ENCODE results near the gene CACNA1A.

The CACNA1A gene

DNA sequence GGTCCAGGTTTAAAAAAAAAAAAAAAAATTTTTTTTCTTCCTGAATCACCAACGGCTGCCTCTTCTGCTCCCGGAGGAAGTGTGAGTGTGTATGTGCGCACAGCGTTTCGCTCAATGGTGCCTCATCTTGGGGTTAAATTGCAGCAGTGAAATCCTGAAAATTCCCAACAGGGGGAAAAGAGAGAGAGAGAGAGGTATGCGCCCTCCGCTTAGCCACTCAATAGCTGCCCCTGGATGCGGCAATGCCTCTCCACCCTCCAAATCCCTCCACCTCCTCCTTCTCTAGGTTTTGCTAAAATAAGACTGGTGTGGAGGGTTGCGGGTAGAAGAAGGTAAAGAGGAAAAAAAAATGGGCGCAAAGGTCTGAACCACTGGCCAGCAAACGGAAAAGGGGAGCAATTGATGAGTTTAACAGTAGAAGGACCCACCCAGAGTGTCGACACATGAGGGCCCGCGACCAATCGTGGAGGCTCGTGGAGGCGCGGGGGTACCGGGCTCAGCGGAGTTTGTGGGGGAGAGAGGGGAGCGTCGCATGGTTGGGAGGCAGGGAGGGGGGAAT, 853 bp upstream of the CACNA1A start:
- no peak for TF ChIP-seq ZNF274 (IDR thresholded peaks at IDR 0.05; ENCODE audit: low read depth, low read length)
- no peak overlapping the region for H3K4me3 ChIP-seq (ENCODE audit: low read length)

- no peak for TF ChIP-seq ZNF274 (IDR thresholded peaks at IDR 0.05; ENCODE audit: low read depth, low read length)
- H3K4me3 ChIP-seq (ENCODE audit: low read length), result no peak overlapping the region
These were observed 363 bp downstream of the CACNA1A start for GRCh38 chr19:13505761-13506470.

GRCh38 chr19:13505164-13505695, 1.0 kb downstream of the CACNA1A start:
- no peak for TF ChIP-seq ZNF274 (IDR thresholded peaks at IDR 0.05; ENCODE audit: low read depth, low read length)
- H3K4me3 ChIP-seq (ENCODE audit: low read length), result no peak overlapping the region

DNA sequence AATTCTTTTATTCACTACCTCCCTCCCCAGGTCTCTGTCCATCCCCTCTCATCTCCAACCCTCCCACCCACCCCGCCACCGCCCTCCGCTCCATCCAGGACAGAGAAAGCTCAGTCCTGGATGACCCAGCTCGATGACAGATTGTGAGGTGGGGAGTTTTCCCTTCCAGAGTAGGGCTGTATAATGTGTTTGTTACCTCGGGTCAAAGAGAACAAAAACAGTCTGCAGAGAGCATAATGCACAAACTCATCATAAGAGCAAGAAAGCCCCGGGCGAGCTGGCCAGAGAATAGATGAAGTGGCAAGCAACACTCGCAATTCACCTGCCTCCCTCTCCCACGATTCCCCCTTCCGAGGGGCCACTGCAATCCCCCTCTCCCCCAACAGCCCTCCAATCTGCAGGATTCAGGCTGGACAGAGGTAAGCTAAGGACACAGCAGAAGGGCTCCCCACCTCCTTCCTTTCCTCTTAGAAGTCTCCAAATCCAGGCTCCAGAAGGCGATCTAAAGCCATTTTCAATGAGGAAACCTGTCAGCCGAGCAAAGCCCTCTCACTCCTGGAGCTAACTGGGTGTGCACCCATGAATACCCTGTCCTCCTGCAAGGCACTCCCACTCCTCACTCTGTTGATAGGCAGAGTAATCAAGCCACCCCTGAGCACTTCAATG, 2.6 kb downstream of the CACNA1A start:
- TF ChIP-seq ZNF274 (IDR thresholded peaks at IDR 0.05; ENCODE audit: low read depth, low read length), result no peak
- no peak overlapping the region for H3K4me3 ChIP-seq (ENCODE audit: low read length)

DNA sequence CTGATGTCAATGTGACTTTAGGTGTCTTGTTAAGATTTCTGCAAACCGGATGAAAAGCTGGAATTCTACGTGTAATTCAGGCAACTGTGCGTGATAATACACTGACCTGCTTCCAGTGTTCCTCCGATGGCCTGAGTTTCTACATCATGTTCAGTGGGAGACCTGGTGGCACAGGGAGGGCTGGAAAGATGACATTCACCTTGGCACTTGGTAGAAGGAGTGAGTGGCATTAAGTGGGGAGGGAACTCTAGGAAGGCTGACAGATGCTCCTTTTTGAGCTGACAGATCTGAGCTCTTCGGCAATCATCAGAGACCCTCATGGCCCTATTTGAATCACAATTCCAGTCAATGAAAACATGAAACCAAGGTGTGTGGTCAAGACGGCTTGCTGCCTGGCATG, 4.0 kb downstream of the CACNA1A start:
- H3K4me3 ChIP-seq (ENCODE audit: low read length), result no peak overlapping the region
- TF ChIP-seq ZNF274 (IDR thresholded peaks at IDR 0.05; ENCODE audit: low read depth, low read length), result no peak

DNA sequence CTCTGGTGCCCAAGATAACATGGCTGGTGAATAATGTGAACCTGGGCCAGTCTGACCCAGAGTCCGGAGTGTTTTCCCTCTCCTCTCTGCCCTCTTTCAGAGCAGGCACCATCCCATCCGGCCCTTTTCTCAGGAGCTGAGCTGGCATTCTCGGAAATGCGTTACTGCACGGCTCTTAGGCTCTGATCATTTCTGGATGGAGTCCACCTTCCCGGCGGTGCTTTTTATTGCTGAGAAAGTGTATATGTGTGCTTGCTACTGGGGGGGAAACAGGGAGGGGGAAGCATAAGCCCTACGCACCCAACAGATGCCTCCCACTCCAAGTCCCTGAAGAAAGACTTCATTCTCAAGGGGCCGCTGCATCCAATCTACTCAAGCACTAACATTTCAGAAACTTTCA, 6.6 kb downstream of the CACNA1A start:
- TF ChIP-seq ZNF274 (IDR thresholded peaks at IDR 0.05; ENCODE audit: low read depth, low read length), result no peak

DNA sequence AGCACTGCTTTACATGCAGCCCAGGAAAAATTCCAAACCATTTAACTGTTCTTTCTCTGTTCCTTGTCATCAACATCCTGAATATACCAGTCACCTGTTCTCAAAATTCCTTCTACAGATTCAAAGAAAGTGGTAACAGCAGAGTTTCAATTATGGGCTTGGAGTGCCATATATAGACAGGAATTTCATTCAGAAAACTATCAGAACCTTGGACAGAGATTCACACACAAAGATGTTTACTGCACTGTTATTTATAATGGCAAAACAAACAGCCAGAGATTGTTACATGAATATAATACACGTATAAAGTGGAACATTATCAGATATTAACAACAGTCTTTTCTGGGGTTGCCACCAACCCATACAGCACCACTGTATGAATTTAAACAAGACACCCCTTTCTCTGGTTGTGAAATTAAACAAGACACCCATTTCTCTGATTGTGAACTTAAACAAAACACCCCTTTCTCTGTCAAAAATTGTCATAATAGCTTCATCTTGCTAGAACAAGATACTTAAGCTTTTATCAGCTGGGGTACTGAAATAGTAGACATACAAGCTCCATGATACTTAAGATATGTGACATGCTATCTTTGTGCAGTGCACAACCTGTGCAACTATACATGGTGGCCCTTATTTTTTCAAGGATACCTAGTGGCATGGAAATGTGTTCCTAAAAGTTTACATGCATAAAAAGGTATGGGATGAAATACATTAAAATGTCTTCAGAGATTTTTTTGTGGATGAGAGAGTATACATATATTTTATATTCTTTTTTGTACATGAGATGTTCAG, 12.6 kb downstream of the CACNA1A start:
- TF ChIP-seq ZNF274 (IDR thresholded peaks at IDR 0.05; ENCODE audit: low read depth, low read length), result no peak
- no peak overlapping the region for H3K4me3 ChIP-seq (ENCODE audit: low read length)

More for the DNA sequence above, 6.6 kb downstream of the CACNA1A start:
- H3K4me3 ChIP-seq (ENCODE audit: low read length), result no peak overlapping the region

DNA sequence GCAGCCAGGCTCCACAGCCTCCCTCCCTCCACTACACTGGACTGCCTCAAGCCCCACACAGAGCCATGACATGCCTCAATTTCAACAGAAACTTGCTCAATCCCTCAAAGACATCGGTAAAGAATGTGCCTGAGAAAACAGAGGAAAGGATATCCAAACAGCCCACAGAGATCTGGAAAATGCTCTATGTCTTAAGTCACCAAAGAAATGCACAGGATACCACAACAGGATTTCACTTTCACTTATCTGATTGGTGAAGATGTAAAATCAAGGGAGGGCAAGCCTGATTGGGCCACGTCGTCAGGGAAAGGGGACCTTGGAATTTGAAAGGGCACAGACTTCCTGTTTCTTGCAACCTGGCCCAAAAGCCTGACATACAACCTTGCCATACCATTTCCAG, 14.2 kb downstream of the CACNA1A start:
- no peak overlapping the region for H3K4me3 ChIP-seq (ENCODE audit: low read length)
- no peak for TF ChIP-seq ZNF274 (IDR thresholded peaks at IDR 0.05; ENCODE audit: low read depth, low read length)

DNA sequence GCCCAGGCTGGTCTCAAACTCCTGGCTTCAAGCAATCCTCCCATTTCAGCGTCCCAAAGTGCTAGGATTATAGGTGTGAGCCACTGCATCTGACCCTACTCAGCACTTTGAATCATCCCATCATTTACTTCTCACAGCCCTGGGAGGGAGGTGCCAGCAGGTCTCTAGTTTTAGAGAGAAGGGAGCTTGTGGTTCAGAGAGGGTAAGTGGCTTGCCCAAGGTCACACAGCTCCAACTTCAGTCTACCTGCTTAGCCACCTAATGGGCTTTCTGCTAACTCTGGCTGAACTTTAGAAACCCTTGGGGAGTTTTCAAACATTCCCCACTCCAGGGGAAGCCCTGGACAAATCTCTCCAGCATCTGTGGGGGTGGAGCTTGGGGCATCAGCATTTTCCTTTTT, 18.3 kb downstream of the CACNA1A start:
- TF ChIP-seq ZNF274 (IDR thresholded peaks at IDR 0.05; ENCODE audit: low read depth, low read length), result no peak
- H3K4me3 ChIP-seq (ENCODE audit: low read length), result no peak overlapping the region

- H3K4me3 ChIP-seq (ENCODE audit: low read length), result no peak overlapping the region
These were observed 22.1 kb downstream of the CACNA1A start for GRCh38 chr19:13484166-13484565.

DNA sequence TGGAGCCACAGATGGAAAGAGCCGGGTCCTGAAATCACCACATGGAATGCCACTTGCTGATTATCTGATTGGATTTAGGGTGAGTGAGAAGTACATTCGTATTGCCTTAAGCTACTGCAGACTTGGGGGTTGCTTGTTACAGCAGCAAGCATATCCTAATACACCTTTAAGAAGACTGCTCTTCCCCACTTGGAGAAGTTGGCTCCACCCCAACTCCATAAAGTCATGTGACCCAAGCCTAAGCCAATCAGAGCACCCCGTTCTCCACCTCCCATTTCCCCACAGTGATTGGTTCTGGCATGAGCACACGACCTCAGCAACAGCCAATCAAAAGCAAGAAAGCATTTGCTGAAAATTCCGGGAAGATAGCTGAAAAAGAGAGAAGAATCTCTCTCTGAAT, 23.1 kb downstream of the CACNA1A start:
- TF ChIP-seq ZNF274 (IDR thresholded peaks at IDR 0.05; ENCODE audit: low read depth, low read length), result no peak
- H3K4me3 ChIP-seq (ENCODE audit: low read length), result no peak overlapping the region

More at GRCh38 chr19:13484166-13484565, 22.1 kb downstream of the CACNA1A start:
- no peak for TF ChIP-seq ZNF274 (IDR thresholded peaks at IDR 0.05; ENCODE audit: low read depth, low read length)

DNA sequence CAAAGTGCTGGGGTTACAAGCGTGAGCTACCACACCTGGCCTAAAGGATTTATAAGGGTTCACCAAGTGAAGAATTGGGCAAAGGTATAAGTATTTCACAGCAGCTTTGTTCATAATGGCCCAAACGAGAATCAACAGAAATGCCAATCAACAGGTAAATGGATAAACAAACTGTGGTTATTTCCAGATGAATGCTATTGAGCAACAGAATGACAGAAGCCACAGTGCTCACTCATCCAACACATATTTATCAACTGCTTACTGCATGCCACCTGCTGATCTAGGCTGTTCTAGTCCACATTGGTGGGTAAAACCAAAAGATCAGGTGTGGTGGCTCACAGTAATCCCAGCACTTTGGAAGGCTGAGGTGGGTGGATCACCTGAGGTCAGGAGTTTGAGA, 27.7 kb downstream of the CACNA1A start:
- no peak for TF ChIP-seq ZNF274 (IDR thresholded peaks at IDR 0.05; ENCODE audit: low read depth, low read length)
- no peak overlapping the region for H3K4me3 ChIP-seq (ENCODE audit: low read length)

DNA sequence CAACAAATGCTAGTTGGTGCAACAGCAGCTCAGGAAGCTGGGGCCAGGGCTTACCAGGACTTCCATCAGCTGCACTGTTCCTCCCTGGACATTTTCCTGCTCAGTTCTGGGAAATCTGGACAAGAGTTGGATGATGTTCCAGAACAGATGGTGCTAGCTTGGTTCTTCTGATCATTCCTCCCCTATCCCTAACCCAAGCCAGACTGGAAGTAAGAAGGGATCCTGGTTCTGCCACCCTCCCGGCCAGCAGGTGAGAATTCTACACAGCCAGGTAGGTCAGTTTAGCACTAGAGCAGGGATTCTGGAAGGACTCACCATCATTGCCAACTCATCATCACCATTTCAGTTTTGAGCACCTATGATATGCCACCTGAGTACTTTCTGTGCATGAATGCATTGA, 30.2 kb downstream of the CACNA1A start:
- no peak for TF ChIP-seq ZNF274 (IDR thresholded peaks at IDR 0.05; ENCODE audit: low read depth, low read length)
- no peak overlapping the region for H3K4me3 ChIP-seq (ENCODE audit: low read length)

DNA sequence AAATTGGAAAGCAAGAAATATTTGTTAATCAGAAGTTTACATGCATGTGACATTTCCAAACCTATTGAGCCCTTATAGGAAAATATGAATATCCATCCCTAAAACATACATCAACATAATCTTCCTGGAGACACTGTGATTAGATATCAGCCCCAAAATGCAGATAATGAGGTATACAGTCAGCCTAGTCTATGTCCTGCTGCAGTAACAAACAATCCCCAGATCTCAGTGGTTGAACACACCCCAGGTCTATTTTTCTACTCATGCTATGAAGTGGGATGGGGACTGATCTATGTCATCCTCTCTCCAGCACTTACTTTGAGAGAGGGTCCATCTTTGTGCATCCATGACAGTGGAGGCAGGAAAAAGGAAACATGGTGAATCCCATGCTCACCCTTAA, 31.2 kb downstream of the CACNA1A start:
- TF ChIP-seq ZNF274 (IDR thresholded peaks at IDR 0.05; ENCODE audit: low read depth, low read length), result no peak
- no peak overlapping the region for H3K4me3 ChIP-seq (ENCODE audit: low read length)

Data from GM08714 (cell line).